Measurements from ENCODE around the gene C15orf39.
A peak's percentile ranks its signal among the peaks of the same experiment; 100 is the strongest.

C15orf39 gene

DNA sequence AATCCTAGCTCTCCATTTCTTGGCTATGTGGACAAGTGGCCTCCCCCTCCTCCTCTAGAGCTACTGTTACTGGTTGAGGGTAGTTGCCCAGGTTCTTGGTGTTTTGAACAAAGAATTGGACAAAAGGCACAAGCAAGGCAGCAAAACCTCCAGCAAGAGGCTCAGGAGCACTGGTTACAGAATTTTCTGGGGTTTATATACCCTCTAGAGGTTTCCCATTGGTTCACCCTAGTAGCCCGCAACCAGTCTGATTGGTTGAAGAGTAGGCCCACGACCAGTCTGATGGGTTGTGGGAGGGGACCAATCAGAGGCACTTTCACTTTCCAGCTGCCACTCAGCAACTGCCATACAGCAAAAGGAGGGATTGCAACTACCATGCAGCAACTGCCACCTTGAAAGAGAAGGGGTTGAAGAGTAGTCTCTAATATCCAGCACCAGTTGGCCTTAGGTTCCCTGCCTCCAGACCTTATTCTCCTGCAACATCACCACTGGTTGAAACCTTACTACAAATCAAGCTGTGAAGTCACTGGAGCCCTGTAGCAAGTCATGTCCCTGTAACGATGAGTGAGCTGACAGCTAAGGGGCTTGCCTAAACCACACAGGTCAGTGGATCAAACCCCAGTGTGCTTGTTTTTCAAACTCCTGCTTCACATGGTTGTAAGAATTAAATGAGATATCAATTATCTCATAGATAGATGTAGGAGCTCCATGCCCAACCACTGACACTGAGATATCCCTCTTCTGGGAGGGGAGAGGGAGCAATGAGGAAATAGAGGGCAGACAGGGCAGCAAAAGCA, 2.9 kb upstream of the C15orf39 start:
- no peak for DNase-seq

DNA sequence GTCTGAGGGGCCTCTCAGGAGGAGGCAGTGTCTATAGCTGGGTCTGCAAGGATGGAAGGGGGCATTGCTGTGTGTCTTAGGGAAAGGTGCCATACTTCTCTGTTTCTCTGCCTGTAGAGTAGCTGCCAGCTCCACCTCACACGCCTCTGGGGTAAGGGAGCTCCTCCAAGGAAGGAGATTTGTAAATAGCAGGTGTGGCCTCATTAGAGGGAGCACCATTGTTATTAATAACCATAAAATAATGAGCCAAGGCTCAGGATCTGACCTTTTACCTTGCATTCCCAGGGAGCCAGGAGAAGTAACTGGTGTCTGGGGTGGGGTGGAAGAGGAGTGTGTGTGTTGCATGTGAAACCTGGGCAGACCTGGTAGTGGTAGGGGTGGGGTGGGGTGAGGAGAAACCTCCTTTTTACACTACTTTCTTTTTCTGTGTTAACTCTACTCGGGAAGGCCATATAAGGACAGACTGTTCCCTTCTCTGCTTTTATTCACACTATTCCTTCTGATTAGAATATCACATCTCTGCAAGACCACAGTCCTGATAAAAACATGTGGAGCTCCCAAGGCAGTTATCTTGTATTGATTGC, 2.2 kb upstream of the C15orf39 start:
- no peak for DNase-seq

DNA sequence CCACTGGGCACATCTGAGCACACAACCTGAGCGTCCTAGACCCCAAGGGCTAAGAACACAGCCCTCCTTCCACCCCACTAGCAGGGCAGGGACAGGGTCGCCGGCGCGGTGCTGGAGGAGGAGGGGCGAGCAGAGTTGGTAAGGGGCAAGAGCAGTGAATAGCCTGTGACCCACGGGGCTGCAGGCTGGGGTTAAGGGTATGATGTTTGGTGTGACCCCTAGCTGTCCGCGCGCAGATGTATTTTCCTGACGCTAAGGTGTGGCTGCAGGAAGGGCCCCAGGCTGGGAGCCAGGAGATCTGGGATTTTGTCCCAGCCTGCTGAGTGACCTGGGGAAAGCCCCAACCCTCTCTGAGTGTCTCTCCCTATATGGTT, 1.3 kb upstream of the C15orf39 start:
- no peak for DNase-seq

- DNase-seq = peak; percentile 3
Measured at GRCh38 chr15:75200765-75201615, 692 bp upstream of the C15orf39 start.

GRCh38 chr15:75202251-75203016, 752 bp downstream of the C15orf39 start:
- DNase-seq = no peak

GRCh38 chr15:75203017-75203907, 1.6 kb downstream of the C15orf39 start:
- no peak for DNase-seq

GRCh38 chr15:75203908-75204263, 2.2 kb downstream of the C15orf39 start:
- no peak for DNase-seq

- DNase-seq = peak; percentile 35
Measured at GRCh38 chr15:75204340-75205063, 2.8 kb downstream of the C15orf39 start.

- no peak for DNase-seq
Measured at GRCh38 chr15:75205064-75205395, 3.3 kb downstream of the C15orf39 start.

GRCh38 chr15:75206006-75206405, 4.3 kb downstream of the C15orf39 start:
- DNase-seq = no peak

GRCh38 chr15:75206803-75207617, 5.3 kb downstream of the C15orf39 start:
- DNase-seq = no peak

DNA sequence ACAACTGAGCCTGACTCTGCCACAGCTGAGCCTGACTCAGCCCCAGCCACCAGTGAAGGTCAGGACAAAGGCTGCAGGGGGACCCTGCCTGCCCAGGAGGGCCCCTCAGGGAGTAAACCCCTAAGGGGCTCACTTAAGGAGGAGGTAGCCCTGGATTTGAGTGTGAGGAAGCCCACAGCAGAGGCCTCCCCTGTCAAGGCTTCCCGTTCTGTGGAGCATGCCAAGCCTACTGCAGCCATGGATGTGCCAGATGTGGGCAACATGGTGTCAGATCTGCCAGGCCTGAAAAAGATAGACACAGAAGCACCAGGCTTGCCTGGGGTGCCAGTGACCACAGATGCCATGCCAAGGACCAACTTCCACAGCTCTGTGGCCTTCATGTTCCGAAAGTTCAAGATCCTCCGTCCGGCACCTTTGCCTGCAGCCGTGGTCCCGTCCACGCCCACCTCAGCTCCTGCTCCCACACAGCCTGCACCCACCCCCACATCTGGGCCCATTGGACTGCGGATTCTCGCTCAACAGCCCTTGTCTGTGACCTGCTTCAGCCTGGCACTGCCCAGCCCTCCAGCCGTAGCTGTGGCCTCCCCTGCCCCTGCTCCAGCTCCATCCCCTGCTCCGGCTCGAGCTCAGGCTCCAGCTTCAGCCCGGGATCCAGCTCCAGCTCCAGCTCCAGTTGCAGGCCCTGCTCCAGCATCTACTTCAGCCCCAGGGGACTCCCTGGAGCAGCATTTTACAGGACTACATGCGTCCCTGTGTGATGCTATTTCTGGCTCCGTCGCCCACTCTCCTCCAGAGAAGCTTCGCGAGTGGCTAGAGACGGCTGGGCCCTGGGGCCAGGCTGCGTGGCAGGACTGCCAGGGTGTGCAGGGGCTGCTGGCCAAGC, 6.2 kb downstream of the C15orf39 start:
- DNase-seq = no peak

GRCh38 chr15:75208501-75209288, 7.0 kb downstream of the C15orf39 start:
- no peak for DNase-seq

GRCh38 chr15:75209289-75209676, 7.6 kb downstream of the C15orf39 start:
- DNase-seq = no peak

- DNase-seq = no peak
Measured at GRCh38 chr15:75210811-75211230, 9.1 kb downstream of the C15orf39 start.

DNA sequence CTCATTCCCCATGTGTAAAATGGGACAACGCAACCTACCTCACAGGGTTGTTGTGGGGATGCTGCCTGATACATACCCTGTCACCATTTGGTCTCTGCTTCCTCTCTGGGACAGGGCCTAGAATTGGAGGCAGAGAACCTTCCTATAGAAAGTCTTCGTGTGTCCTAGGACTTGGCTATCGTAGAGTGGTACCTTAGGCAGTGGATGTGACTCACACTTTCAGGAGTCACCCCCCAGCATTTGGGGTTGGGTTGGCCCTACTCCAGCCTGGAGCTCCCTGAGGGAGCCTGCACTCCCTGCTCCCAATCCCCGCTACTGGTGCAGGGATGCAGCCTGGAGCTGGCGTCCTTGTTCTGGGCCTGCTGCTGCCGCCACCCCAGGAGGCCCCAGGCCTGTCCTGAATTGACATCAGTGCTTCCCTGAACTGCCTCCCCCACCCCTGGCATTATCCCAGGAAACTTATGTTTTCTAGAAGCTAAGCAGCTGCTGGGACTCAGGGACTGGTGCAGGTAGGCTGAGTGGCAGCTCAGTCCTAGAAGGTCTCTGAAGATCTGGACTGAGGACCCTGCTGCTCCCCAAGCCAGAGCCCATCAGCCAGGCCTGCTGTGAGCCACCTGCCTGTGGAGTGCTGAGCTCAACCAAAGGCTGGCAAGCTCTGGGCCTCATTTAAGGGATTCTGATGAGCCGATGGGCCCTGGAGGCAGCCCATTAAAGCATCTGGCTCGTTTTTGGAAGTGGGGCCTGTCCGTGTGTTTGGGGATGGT, 9.9 kb downstream of the C15orf39 start:
- no peak for DNase-seq

DNA sequence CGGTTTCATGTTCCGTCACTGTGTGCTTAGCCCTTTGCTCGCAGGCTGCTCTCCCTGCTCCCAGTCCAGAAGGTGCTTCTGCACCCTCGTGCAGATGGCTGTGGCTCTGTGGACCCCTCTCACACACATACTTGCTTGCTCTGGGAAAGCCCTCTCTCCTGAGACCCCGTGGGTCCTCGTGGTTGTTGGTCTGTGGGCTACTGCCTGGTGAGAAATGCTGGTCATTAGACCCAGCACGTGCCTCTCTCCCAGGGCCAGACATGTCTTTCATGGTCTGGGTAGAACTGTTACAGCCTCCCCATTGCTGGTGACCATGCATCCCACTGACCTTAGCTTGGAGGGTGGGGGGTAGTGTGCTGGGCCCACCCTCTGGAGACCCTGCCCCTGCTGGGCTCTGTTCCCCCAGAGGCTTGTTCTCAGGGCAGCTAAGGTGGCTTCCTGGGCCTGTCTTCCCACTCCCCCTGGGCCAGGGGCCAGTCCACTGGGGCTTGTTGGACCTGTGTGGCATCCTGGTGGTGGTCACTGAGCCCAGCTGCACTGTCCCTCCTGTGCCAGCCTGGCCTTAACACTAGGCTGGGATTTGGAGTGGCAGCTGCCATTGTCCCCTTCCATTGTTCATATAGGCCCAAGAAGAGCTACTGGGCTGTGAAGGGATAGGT, 10.6 kb downstream of the C15orf39 start:
- DNase-seq = no peak
